A673 (cell line): ENCODE data around the gene KRT2. TPM values are rescaled to one million over a fixed set of nuclear protein-coding genes. Genes with fewer than 3 reads are reported as not detected.

Experiments
- BruUV-seq: library from RNA; stranded (reverse); fragments of 400-500 nt; replicated peaks from 2 replicates; lab custom pipeline; 2021; lab: Mats Ljungman, UMichigan
- CTCF ChIA-PET: fragments of 300-600 bp; sonication (Branson Sonifier 250); formaldehyde crosslinking; loops from one replicate; lab custom pipeline; 2022; ENCODE audit warnings: antibody characterized with exemption; lab: Charles Lee
- POLR2A ChIA-PET: fragments of 300-600 bp; sonication (Branson Sonifier 250); formaldehyde crosslinking; loops from one replicate; lab custom pipeline; 2022; ENCODE audit warnings: antibody characterized with exemption; ENCODE audit not compliant: low non-redundant PET; lab: Charles Lee
- DNase-seq: peaks from one replicate; pipeline ENCODE4 v3.0.0-alpha.2; 2015; ENCODE audit warnings: low spot score
- H3K27ac ChIP-seq: fragments of 200-600 bp; sonication (generic); 2 replicates; pipeline ENCODE4 v1.5.1; 2016; ENCODE audit warnings: mixed run types, low read depth, mild to moderate bottlenecking, mixed read lengths, antibody characterized with exemption, low read length; ENCODE audit not compliant: poor library complexity, severe bottlenecking
- H3K27me3 ChIP-seq: fragments of 200-600 bp; sonication (generic); replicated peaks from 2 replicates; pipeline ENCODE4 v1.6.1; 2017; ENCODE audit warnings: mixed run types, low read depth, mild to moderate bottlenecking, mixed read lengths, antibody characterized with exemption, low read length; ENCODE audit not compliant: insufficient read depth, poor library complexity
- H3K36me3 ChIP-seq: fragments of 200-600 bp; sonication (generic); 2 replicates; pipeline ENCODE4 v1.6.1; 2016; ENCODE audit warnings: mixed run types, mild to moderate bottlenecking, mixed read lengths, antibody characterized with exemption, low read length; ENCODE audit not compliant: insufficient read depth, poor library complexity, severe bottlenecking
- H3K4me1 ChIP-seq: fragments of 200-600 bp; sonication (generic); 2 replicates; pipeline ENCODE4 v1.6.1; 2017; ENCODE audit warnings: mixed run types, mild to moderate bottlenecking, mixed read lengths, antibody characterized with exemption, low read length; ENCODE audit not compliant: insufficient read depth, poor library complexity, severe bottlenecking
- H3K4me3 ChIP-seq: fragments of 200-600 bp; sonication (generic); 2 replicates; pipeline ENCODE4 v1.5.1; 2016; ENCODE audit warnings: low read depth, mixed run types, mild to moderate bottlenecking, mixed read lengths, low read length; ENCODE audit not compliant: poor library complexity, severe bottlenecking
- H3K9me3 ChIP-seq: fragments of 200-600 bp; sonication (generic); 2 replicates; pipeline ENCODE4 v1.6.1; 2016; ENCODE audit warnings: mixed run types, low read depth, mild to moderate bottlenecking, mixed read lengths, antibody characterized with exemption, low read length; ENCODE audit not compliant: poor library complexity, severe bottlenecking
- CTCF ChIP-seq: fragments of 300-800, 200-600 bp; sonication (generic); conservative IDR thresholded peaks from 2 replicates; pipeline ENCODE4 v1.5.1; 2017; ENCODE audit warnings: low read depth, mild to moderate bottlenecking, antibody characterized with exemption, low read length, moderate library complexity, mixed read lengths
- EZH2 ChIP-seq: fragments of 200-600 bp; sonication (generic); IDR thresholded peaks from 2 replicates; pipeline ENCODE4 v1.6.1; 2017; ENCODE audit warnings: borderline replicate concordance, low read depth, mild to moderate bottlenecking, mixed read lengths, antibody characterized with exemption, low read length; ENCODE audit not compliant: poor library complexity, severe bottlenecking
- intact Hi-C: fragments of 100-400 bp; cut with micrococcal nuclease; formaldehyde crosslinking; loops from one replicate; pipeline ENCODE4 v1.10.0; 2022; ENCODE audit not compliant: unreplicated experiment
- total RNA-seq: library from RNA; stranded (reverse); gene quantifications from 2 replicates; pipeline ENCODE4 v1.2.3, GENCODE V29; 2021

KRT2 gene
- total RNA-seq, 1 experiment from 2014 or later, result not detected

- H3K27me3 ChIP-seq, result no peaks in the 10 kb centered on the region
- H3K27ac ChIP-seq, result no peak overlapping the region
- CTCF ChIA-PET, result no interaction called here
- no peak overlapping the region for H3K4me3 ChIP-seq
- H3K4me1 ChIP-seq, result no peaks in the 10 kb centered on the region
- DNase-seq, result no peak
- H3K36me3 ChIP-seq, result no peaks in the 10 kb centered on the region
- BruUV-seq, result no TSS peak
- no peaks in the 10 kb centered on the region for H3K9me3 ChIP-seq
- POLR2A ChIA-PET, result no interaction called here
- intact Hi-C loops, result no loop called here
- TF ChIP-seq CTCF, result no peak
- TF ChIP-seq EZH2, result no peak
Measured at GRCh38 chr12:52689239-52689638, 37.2 kb upstream of the KRT2 start.

- H3K9me3 ChIP-seq, result no peaks in the 10 kb centered on the region
- no TSS peak for BruUV-seq
- H3K4me3 ChIP-seq, result no peak overlapping the region
- no peaks in the 10 kb centered on the region for H3K4me1 ChIP-seq
- DNase-seq, result no peak
- intact Hi-C loops, result no loop called here
- H3K27ac ChIP-seq, result no peak overlapping the region
- ChIA-PET CTCF (no interaction called here), POLR2A (no interaction called here)
- TF ChIP-seq CTCF (no peak), EZH2 (no peak)
- no peaks in the 10 kb centered on the region for H3K27me3 ChIP-seq
- no peaks in the 10 kb centered on the region for H3K36me3 ChIP-seq
Measured at GRCh38 chr12:52688481-52688880, 36.5 kb upstream of the KRT2 start.

GRCh38 chr12:52687497-52688385, 35.7 kb upstream of the KRT2 start:
- POLR2A ChIA-PET, result no interaction called here
- H3K27ac ChIP-seq, result no peak overlapping the region
- no peaks in the 10 kb centered on the region for H3K4me1 ChIP-seq
- DNase-seq, result no peak
- H3K4me3 ChIP-seq, result no peak overlapping the region
- H3K27me3 ChIP-seq, result no peaks in the 10 kb centered on the region
- TF ChIP-seq CTCF (no peak), EZH2 (no peak)
- no peaks in the 10 kb centered on the region for H3K9me3 ChIP-seq
- intact Hi-C loops, result no loop called here
- H3K36me3 ChIP-seq, result no peaks in the 10 kb centered on the region
- CTCF ChIA-PET, result no interaction called here
- no TSS peak for BruUV-seq
